HepG2 (cell line): ENCODE measurements around the gene NFXL1.

Experiments used
- CC2D1A ChIP-seq: sonication (generic); formaldehyde crosslinking; IDR thresholded peaks from 2 replicates; pipeline ENCODE4 v1.8.1; 2023; ENCODE audit warnings: mild to moderate bottlenecking, missing genetic modification reagents
- CTCF ChIP-seq: sonication (generic); formaldehyde crosslinking; IDR thresholded peaks from 2 replicates; pipeline ENCODE4 v1.5.0; 2020; ENCODE audit warnings: mild to moderate bottlenecking, missing genetic modification reagents, moderate library complexity
- ETV6 ChIP-seq: sonication (generic); formaldehyde crosslinking; conservative IDR thresholded peaks from 2 replicates; pipeline ENCODE4 v1.4.0; 2020; ENCODE audit warnings: missing genetic modification reagents
- GMEB2 ChIP-seq: IDR thresholded peaks from 2 replicates; pipeline ENCODE4 v1.6.1; 2016; ENCODE audit warnings: missing biosample characterization, missing genetic modification reagents, low read depth
- HMG20B ChIP-seq: conservative IDR thresholded peaks from 2 replicates; pipeline ENCODE4 v1.6.1; 2016; ENCODE audit warnings: missing genetic modification reagents, missing compliant biosample characterization
- REPIN1 ChIP-seq: sonication (generic); formaldehyde crosslinking; IDR thresholded peaks from 2 replicates; pipeline ENCODE4 v1.8.0; 2022; ENCODE audit warnings: missing genetic modification reagents, low read depth, mild to moderate bottlenecking, borderline replicate concordance
- TCF7L2 ChIP-seq: IDR thresholded peaks from 2 replicates; pipeline ENCODE4 v1.6.1; 2011; ENCODE audit warnings: mild to moderate bottlenecking, low read depth, low read length, moderate library complexity
- USF2 ChIP-seq, 2 experiments: sonication (generic) in 1 of 2; formaldehyde crosslinking in 1 of 2; IDR thresholded peaks; 2 replicates each; pipeline versions ENCODE4 v1.5.1 to v1.6.1; 2011 to 2020; ENCODE audit warnings: borderline replicate concordance in 1 of 2, low read depth in 1 of 2, low read length in 1 of 2, mild to moderate bottlenecking in 1 of 2, missing genetic modification reagents in 1 of 2, moderate library complexity in 1 of 2
- TF ChIP-seq, protein P1 (sequence below): sonication (generic); formaldehyde crosslinking; IDR thresholded peaks from 2 replicates; pipeline ENCODE4 v1.5.0; 2020; ENCODE audit warnings: mild to moderate bottlenecking, missing genetic modification reagents

DNA sequence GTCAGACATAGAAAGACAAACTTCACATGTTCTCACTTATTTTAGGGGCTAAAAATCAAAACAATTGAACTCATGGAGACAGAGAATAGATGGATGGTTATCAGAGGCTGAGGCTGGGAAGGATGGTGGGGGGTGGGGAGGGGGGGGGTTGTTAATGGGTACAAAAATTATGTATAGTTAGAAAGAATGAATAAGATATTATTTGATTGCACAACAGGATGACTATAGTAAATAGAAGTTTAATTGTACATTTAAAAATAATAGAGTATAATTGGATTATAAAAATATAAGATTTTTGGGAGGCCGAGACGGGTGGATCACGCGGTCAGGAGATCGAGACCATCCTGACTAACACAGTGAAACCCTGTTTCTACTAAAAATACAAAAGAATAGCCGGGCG is 109.8 kb downstream of the NFXL1 start:
- TF ChIP-seq CTCF, result no peak
- no peak for TF ChIP-seq HMG20B
- TF ChIP-seq, protein P1, sequence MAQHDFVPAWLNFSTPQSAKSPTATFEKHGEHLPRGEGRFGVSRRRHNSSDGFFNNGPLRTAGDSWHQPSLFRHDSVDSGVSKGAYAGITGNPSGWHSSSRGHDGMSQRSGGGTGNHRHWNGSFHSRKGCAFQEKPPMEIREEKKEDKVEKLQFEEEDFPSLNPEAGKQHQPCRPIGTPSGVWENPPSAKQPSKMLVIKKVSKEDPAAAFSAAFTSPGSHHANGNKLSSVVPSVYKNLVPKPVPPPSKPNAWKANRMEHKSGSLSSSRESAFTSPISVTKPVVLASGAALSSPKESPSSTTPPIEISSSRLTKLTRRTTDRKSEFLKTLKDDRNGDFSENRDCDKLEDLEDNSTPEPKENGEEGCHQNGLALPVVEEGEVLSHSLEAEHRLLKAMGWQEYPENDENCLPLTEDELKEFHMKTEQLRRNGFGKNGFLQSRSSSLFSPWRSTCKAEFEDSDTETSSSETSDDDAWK (CRISPR knock-in tag), result no peak
- TF ChIP-seq CC2D1A (CRISPR knock-in tag), result no peak
- TF ChIP-seq REPIN1 (CRISPR knock-in tag), result no peak
- TF ChIP-seq GMEB2 (CRISPR knock-in tag), result no peak
- TF ChIP-seq USF2 (IDR thresholded peaks at IDR 0.05; ENCODE audit: low read depth, low read length), result no peak
- no peak for TF ChIP-seq USF2 (CRISPR knock-in tag; IDR thresholded peaks at IDR 0.05; ENCODE audit: borderline replicate concordance)
- TF ChIP-seq TCF7L2, result no peak
- TF ChIP-seq ETV6, result no peak
